ENCODE data around the gene LY6G5B. TPM values are rescaled to one million over a fixed set of nuclear protein-coding genes. Genes with fewer than 3 reads are reported as not detected.

LY6G5B gene
- total and polyA plus RNA-seq, 9 donors: 8.5 to 28.4 (median 13.1) TPM

GRCh38 chr6:31641370-31641769, 28.4 kb upstream of the LY6G5B start:
- no peaks in the 10 kb centered on the region for H3K4me1 ChIP-seq (ENCODE audit: insufficient read depth)
- WGBS, 3 donors: 77 to 81% (median 80%) methylated on average over 4 of the region's 4 CpGs
- DNase-seq: no peak
- no peak overlapping the region for H3K4me3 ChIP-seq
- no peaks in the 10 kb centered on the region for H3K36me3 ChIP-seq
- no peaks in the 10 kb centered on the region for H3K9me3 ChIP-seq
- no peak overlapping the region for H3K27ac ChIP-seq
- H3K27me3 ChIP-seq: no peaks in the 10 kb centered on the region
- intact Hi-C loops (cut with DNase I): no loop called here
- TF ChIP-seq POLR2A (IDR thresholded peaks at IDR 0.05): no peak
- TF ChIP-seq CTCF (IDR thresholded peaks at IDR 0.05): no peak
- no peak for TF ChIP-seq EP300 (IDR thresholded peaks at IDR 0.05)

- Histone ChIP-seq H3K9me3 (no peaks in the 10 kb centered on the region), H3K4me1 (ENCODE audit: insufficient read depth) (no peaks in the 10 kb centered on the region), H3K27me3 (no peaks in the 10 kb centered on the region), H3K27ac (no peak overlapping the region), H3K36me3 (no peaks in the 10 kb centered on the region), H3K4me3 (no peak overlapping the region)
- TF ChIP-seq EP300 (IDR thresholded peaks at IDR 0.05) (no peak), CTCF (IDR thresholded peaks at IDR 0.05) (no peak), POLR2A (IDR thresholded peaks at IDR 0.05) (no peak)
- intact Hi-C loops (cut with DNase I): no loop called here
- DNase-seq: no peak
- 72 to 82% (median 81%) methylated on average over 6 of the region's 6 CpGs for WGBS, 3 donors
Observed at GRCh38 chr6:31642798-31643570, 26.8 kb upstream of the LY6G5B start.

GRCh38 chr6:31643818-31644454, 25.8 kb upstream of the LY6G5B start:
- no peak for TF ChIP-seq EP300 (IDR thresholded peaks at IDR 0.05)
- no peak for TF ChIP-seq CTCF (IDR thresholded peaks at IDR 0.05)
- TF ChIP-seq POLR2A (IDR thresholded peaks at IDR 0.05): no peak
- intact Hi-C loops (cut with DNase I): no loop called here

GRCh38 chr6:31645325-31645724, 24.5 kb upstream of the LY6G5B start:
- H3K36me3 ChIP-seq: no peaks in the 10 kb centered on the region
- no peak overlapping the region for H3K4me3 ChIP-seq
- 87 to 89% (median 89%) methylated on average over 9 of the region's 9 CpGs for WGBS, 3 donors
- H3K9me3 ChIP-seq: no peaks in the 10 kb centered on the region
- intact Hi-C loops (cut with DNase I): no loop called here
- H3K27ac ChIP-seq: no peak overlapping the region
- no peak for TF ChIP-seq EP300 (IDR thresholded peaks at IDR 0.05)
- TF ChIP-seq CTCF (IDR thresholded peaks at IDR 0.05): no peak
- no peak for TF ChIP-seq POLR2A (IDR thresholded peaks at IDR 0.05)
- no peak for DNase-seq
- no peaks in the 10 kb centered on the region for H3K4me1 ChIP-seq (ENCODE audit: insufficient read depth)
- no peaks in the 10 kb centered on the region for H3K27me3 ChIP-seq

More at GRCh38 chr6:31643818-31644454, 25.8 kb upstream of the LY6G5B start:
- no peak overlapping the region for H3K27ac ChIP-seq
- H3K36me3 ChIP-seq: no peaks in the 10 kb centered on the region
- H3K4me1 ChIP-seq (ENCODE audit: insufficient read depth): no peaks in the 10 kb centered on the region
- H3K9me3 ChIP-seq: no peaks in the 10 kb centered on the region
- WGBS, 3 donors: 78 to 81% (median 80%) methylated on average over 17 of the region's 17 CpGs
- H3K27me3 ChIP-seq: no peaks in the 10 kb centered on the region
- no peak overlapping the region for H3K4me3 ChIP-seq
- DNase-seq: no peak

Data from ovary (tissue), 9 donors.